ENCODE data around the gene ADORA1.
A peak's percentile ranks its signal among the peaks of the same experiment; 100 is the strongest.

ADORA1 gene

DNA sequence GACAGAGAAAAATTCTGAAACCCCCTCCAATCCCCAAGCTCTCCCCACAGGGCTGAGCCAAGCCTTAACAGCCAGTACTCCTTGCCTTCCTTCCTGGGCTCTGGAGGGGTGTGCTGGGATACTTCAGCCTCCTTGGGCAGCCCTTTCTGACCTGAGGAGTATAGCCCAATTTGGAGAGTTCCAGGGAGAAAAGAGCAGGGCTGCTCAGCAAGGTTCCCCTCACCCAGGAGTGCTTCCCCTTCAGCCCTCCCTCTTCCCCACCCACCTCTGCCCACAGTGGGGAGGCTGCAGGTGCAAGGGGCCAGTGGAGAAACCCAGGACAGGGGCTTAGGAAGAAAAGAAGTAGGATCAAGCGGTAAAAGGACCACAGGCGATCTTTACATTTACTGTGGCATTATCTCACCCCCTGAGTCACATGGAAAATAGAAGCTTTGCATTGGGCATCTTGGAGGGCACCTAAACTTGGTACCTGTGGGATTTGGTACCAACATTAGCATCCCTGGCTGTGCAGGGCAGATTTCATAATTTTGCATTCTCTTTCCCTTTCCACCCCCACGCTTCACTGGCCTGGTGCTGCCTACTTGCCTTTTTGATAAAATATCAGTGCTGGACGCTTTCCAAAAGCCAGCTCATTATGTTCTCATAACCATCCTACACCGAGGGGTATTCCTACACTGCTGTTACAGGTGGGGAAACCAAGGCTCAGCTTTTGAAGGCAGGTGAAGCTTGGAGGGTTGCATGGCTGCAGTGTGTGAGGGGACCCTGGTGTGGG lies 2.8 kb upstream of the ADORA1 start:
- DNase-seq (ENCODE audit: extremely low read depth, low read depth): no peak
- TF ChIP-seq, protein P1, sequence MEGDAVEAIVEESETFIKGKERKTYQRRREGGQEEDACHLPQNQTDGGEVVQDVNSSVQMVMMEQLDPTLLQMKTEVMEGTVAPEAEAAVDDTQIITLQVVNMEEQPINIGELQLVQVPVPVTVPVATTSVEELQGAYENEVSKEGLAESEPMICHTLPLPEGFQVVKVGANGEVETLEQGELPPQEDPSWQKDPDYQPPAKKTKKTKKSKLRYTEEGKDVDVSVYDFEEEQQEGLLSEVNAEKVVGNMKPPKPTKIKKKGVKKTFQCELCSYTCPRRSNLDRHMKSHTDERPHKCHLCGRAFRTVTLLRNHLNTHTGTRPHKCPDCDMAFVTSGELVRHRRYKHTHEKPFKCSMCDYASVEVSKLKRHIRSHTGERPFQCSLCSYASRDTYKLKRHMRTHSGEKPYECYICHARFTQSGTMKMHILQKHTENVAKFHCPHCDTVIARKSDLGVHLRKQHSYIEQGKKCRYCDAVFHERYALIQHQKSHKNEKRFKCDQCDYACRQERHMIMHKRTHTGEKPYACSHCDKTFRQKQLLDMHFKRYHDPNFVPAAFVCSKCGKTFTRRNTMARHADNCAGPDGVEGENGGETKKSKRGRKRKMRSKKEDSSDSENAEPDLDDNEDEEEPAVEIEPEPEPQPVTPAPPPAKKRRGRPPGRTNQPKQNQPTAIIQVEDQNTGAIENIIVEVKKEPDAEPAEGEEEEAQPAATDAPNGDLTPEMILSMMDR (IDR thresholded peaks at IDR 0.05; ENCODE audit: low read depth, low read length): no peak

DNA sequence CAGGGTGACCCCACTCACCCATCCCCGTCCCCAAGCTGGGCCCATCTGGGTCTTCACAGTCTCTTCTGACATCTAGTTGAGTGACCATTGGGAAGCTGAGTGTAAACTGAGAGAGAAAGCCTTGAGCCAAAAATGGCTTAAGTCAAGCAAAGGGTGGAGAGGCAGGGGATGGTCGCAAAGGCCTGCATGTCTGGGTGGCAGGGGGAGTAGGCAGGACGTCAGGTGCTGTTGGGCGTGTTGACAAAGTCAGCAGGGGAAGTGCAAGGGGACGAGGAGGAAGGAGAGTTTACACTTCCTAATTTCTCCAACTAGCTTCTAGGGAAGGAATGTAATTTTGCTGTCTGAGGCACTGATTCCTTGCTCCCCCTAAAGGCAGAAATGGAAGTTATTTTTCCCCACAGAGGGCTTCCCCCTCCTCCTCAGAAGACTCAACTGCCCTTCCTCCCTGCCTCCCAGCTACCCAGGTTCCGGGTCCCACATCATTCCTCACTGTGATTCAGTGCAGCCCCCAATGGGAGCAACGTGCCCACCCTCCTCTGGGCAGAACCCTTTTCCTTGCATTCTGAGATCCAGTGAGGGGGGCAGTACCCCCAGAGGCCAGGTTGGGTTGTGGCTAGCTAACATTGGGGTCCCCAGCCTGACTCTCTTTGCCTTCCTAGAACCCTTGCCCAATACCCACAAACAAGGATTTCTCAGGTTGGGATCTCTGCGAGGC lies 1.2 kb upstream of the ADORA1 start:
- TF ChIP-seq, protein P1 (IDR thresholded peaks at IDR 0.05; ENCODE audit: low read depth, low read length): peak; percentile 50
- DNase-seq (ENCODE audit: extremely low read depth, low read depth): no peak

DNA sequence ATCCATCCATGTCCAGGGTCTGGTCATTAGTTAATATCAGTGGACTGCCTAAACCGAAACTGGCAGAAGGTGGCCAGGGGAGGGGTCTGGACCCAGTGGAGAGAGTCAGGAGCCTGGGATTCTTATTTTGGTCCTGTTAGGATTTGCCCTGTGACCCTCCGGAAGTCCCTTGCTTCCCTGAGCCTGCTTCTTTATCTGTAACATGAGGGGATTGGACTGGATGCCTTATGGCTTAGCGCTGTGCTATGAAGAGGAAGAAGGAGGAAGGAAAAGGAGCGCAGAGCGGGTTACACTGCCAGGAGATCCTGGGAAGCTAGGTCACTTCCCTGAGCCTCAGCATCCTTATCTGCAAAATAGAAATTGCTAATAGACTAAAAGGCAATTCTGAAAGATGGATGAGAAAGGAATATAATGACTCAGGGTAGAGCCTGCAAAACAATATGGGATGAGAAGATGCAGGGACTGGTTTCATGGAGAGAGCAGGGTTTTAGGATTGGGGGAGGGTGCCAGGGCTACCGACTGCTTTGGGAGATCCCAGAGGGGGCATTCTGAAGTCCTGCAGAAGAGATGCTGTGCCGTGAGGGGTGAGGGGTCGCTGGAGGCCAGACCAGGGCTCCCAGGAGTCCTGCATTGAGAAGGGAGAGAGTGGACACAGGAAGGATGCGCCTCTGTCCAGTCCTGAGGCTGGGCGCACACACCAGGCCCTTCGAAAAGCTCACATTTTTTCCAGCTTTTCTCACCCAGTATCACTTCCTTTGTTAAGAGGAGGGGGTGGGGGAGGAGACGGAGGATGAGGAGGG lies 460 bp upstream of the ADORA1 start:
- TF ChIP-seq, protein P1 (IDR thresholded peaks at IDR 0.05; ENCODE audit: low read depth, low read length): no peak
- DNase-seq (ENCODE audit: extremely low read depth, low read depth): no peak

DNA sequence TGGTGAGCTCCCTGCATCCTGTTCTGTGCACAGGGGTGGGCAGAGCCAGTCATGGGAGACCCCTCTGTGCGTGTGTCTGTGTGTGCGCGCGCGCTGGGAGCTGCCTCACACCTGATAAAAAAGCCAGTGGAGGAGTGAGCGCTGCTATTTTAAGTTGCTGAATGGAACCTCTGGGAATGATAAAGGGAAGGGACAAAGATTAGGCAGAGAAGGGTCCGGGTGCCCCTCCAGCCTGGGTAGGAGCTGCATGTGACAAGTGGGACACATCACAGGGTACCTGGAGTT lies 847 bp downstream of the ADORA1 start:
- TF ChIP-seq, protein P1 (IDR thresholded peaks at IDR 0.05; ENCODE audit: low read depth, low read length): no peak
- no peak for DNase-seq (ENCODE audit: extremely low read depth, low read depth)

DNA sequence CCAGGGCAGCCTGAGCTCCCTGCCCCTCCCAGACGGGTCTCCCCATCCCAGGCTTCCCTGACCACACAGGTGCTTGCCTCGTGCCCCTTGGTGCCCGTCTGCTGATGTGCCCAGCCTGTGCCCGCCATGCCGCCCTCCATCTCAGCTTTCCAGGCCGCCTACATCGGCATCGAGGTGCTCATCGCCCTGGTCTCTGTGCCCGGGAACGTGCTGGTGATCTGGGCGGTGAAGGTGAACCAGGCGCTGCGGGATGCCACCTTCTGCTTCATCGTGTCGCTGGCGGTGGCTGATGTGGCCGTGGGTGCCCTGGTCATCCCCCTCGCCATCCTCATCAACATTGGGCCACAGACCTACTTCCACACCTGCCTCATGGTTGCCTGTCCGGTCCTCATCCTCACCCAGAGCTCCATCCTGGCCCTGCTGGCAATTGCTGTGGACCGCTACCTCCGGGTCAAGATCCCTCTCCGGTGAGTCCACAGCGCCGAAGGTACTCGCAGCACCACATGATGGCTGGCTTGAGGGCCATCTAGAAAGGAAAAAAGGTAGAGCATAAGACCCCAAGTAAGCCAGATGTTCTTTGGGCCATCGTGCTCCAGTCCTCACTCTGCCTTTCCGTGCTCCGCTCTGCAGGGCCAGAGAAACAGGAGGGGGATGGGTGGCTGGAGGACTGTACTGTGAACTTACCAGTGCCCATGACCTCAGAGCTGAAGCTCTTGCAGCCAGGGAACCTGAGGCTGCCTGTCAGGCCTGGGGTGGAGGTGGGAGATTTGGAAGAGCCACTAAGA lies 1.4 kb downstream of the ADORA1 start:
- TF ChIP-seq, protein P1 (IDR thresholded peaks at IDR 0.05; ENCODE audit: low read depth, low read length): no peak
- no peak for DNase-seq (ENCODE audit: extremely low read depth, low read depth)

DNA sequence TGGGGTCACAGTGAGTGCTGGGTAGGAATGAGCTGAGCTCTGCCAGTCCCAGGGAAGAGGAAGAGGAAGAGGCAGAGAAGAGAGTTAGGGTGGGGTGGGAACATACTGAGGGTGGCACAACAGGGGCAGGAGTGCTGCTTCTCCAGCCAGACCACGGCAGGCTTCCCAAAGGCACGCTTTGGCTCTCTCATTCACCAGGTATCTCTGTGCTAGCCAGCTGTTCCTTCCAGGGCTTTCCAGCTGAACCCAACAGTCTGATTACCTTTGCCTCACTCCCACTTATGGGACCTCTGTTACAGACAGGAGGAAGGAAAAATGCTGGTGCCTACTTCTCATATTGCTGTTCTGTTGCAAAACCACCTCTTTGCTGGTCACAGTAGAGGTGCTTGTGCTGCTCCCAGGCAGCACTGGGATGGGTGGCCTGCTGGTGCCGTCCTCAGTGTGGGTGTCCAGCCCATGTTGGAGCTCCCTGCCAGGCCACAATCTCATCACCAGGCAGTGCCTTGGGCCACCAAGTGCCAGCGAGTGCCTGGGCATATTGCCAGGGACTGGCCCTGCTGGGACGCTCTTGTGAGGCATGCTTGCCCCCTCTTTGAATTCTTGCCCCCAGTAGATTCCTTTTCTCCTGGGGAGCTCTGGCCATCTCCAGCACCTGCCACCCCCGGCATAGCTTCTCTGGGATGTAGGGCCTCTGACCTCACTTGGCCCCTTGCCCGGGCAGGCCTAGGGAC lies 2.1 kb downstream of the ADORA1 start:
- no peak for DNase-seq (ENCODE audit: extremely low read depth, low read depth)
- TF ChIP-seq, protein P1 (IDR thresholded peaks at IDR 0.05; ENCODE audit: low read depth, low read length): no peak

Measured in AG09319 (cell line).